ENCODE results near the gene TMEM9B. TPM values are rescaled to one million over a fixed set of nuclear protein-coding genes. Genes with fewer than 3 reads are reported as not detected.

The TMEM9B gene
- total and polyA plus RNA-seq, 4 donors = 35.3 to 55.9 (median 44.7) TPM

DNA sequence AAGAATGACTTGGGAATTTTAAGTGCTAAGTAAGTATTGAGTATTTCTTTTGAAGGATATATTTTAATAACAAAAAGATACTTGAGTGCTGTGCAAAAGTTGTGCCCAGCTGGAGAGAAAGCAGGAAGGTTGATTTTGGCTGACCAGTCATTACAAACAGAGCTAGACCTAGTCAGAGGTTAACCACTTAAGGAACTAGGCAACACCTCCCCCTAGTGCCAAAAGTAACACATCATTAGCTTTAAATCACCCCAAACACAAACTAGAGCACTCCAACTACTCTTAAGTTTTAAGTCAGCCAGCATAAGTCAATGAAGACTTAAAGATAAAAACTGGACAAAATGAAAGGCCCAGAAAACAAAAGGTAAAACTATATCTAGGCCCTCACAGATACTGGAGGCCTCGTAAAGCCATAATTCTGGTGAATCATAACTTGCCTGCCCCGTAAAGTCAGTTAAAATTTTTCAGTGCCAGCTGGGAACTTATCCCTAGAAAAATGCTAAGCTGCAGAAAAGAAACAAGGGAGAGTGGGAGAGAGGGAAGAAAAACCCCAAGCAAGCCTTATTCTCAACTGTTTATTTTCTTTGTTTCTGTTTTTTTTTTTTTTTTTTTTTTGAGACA is 4.6 kb downstream of the TMEM9B start:
- no peak overlapping the region for H3K27ac ChIP-seq (ENCODE audit: low read depth in 1 of 2, low read length in 1 of 2)
- DNase-seq (peak; percentile 48 to 83 (median 77)), ATAC-seq (ENCODE audit: insufficient read depth, low FRiP score) (no peak)
- TF ChIP-seq, protein P1, sequence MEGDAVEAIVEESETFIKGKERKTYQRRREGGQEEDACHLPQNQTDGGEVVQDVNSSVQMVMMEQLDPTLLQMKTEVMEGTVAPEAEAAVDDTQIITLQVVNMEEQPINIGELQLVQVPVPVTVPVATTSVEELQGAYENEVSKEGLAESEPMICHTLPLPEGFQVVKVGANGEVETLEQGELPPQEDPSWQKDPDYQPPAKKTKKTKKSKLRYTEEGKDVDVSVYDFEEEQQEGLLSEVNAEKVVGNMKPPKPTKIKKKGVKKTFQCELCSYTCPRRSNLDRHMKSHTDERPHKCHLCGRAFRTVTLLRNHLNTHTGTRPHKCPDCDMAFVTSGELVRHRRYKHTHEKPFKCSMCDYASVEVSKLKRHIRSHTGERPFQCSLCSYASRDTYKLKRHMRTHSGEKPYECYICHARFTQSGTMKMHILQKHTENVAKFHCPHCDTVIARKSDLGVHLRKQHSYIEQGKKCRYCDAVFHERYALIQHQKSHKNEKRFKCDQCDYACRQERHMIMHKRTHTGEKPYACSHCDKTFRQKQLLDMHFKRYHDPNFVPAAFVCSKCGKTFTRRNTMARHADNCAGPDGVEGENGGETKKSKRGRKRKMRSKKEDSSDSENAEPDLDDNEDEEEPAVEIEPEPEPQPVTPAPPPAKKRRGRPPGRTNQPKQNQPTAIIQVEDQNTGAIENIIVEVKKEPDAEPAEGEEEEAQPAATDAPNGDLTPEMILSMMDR (IDR thresholded peaks at IDR 0.05; ENCODE audit: control extremely low read depth, extremely low read depth) = peak; percentile 36
- no peaks in the 10 kb centered on the region for H3K27me3 ChIP-seq (ENCODE audit: control insufficient read depth in 3 of 3, insufficient read depth in 3 of 3, low read length in 2 of 3)
- H3K9me3 ChIP-seq (ENCODE audit: control insufficient read depth in 4 of 4, insufficient read depth in 3 of 4, low read length in 3 of 4) = no peaks in the 10 kb centered on the region
- peaks cover 7 to 9% (median 8%) of the 10 kb centered on the region in 4 donors for H3K36me3 ChIP-seq (ENCODE audit: control insufficient read depth in 4 of 4, insufficient read depth in 4 of 4, low read length in 4 of 4)
- peak overlapping the region in 1 of 2 donors; percentile 44 for H3K9ac ChIP-seq (ENCODE audit: insufficient read depth in 1 of 2, low read length in 2 of 2)
- no peak overlapping the region for H3K4me3 ChIP-seq
- 42 to 63% methylated on average over 2 of the region's 2 CpGs for WGBS, 2 donors
- H3K4me1 ChIP-seq (ENCODE audit: control insufficient read depth in 5 of 5, insufficient read depth in 5 of 5, low read length in 5 of 5) = peaks cover 0 to 18% (median 8%) of the 10 kb centered on the region in 5 donors

DNA sequence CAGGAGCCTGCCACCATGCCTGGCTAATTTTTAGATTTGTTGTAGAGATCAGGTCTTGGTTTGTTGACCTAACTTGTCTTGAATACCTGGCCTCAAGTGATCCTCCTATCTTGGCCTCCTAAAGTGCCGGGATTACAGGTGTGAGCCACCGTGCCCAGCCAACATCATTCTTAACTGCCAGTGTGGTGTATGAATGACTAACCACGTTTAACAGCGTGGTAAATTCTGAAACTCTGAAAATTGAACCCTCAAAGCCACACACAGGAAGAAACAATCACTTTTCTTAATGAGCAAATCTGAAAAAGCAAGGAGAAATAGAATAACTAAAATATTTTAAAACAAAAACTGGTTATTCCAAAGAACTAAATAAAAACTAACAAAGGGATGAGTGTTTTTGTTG is 7.4 kb downstream of the TMEM9B start:
- DNase-seq (no peak), ATAC-seq (ENCODE audit: insufficient read depth, low FRiP score) (no peak)
- Histone ChIP-seq H3K27ac (ENCODE audit: low read depth in 1 of 2, low read length in 1 of 2) (no peak overlapping the region), H3K4me3 (no peak overlapping the region), H3K27me3 (ENCODE audit: control insufficient read depth in 3 of 3, insufficient read depth in 3 of 3, low read length in 2 of 3) (no peaks in the 10 kb centered on the region), H3K9me3 (ENCODE audit: control insufficient read depth in 4 of 4, insufficient read depth in 3 of 4, low read length in 3 of 4) (no peaks in the 10 kb centered on the region), H3K4me1 (ENCODE audit: control insufficient read depth in 5 of 5, insufficient read depth in 5 of 5, low read length in 5 of 5) (peaks cover 0 to 10% (median 0%) of the 10 kb centered on the region in 5 donors), H3K9ac (ENCODE audit: insufficient read depth in 1 of 2, low read length in 2 of 2) (no peak overlapping the region), H3K36me3 (ENCODE audit: control insufficient read depth in 4 of 4, insufficient read depth in 4 of 4, low read length in 4 of 4) (peaks cover 13 to 20% (median 16%) of the 10 kb centered on the region in 4 donors)
- WGBS, 2 donors = 77 to 78% methylated on average over 4 of the region's 4 CpGs
- TF ChIP-seq, protein P1 (IDR thresholded peaks at IDR 0.05; ENCODE audit: control extremely low read depth, extremely low read depth) = no peak

DNA sequence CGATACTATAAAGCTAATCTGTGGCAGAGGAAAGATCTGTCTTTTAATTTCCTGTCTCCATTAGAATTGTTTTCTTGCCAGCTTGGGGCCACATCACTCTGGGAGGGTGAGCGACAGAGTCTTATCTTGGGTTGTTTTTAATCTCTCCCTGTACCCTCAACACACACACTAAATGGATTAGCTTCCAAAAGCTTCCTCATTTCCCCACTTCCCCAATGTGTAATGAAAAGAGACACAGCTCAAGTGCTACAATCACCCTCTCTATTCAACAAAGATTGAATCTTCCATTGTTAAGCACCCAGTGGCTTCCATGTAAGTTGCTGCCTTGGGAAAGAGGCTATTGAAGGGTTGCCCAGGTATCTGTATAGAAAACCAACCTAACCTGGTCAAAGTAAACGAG is 15.4 kb downstream of the TMEM9B start:
- Histone ChIP-seq H3K9ac (ENCODE audit: insufficient read depth in 1 of 2, low read length in 2 of 2) (no peak overlapping the region), H3K4me1 (ENCODE audit: control insufficient read depth in 5 of 5, insufficient read depth in 5 of 5, low read length in 5 of 5) (no peaks in the 10 kb centered on the region), H3K27me3 (ENCODE audit: control insufficient read depth in 3 of 3, insufficient read depth in 3 of 3, low read length in 2 of 3) (no peaks in the 10 kb centered on the region), H3K27ac (ENCODE audit: low read depth in 1 of 2, low read length in 1 of 2) (no peak overlapping the region), H3K36me3 (ENCODE audit: control insufficient read depth in 4 of 4, insufficient read depth in 4 of 4, low read length in 4 of 4) (peaks cover 15 to 30% (median 20%) of the 10 kb centered on the region in 4 donors), H3K4me3 (no peak overlapping the region), H3K9me3 (ENCODE audit: control insufficient read depth in 4 of 4, insufficient read depth in 3 of 4, low read length in 3 of 4) (no peaks in the 10 kb centered on the region)
- TF ChIP-seq, protein P1 (IDR thresholded peaks at IDR 0.05; ENCODE audit: control extremely low read depth, extremely low read depth) = no peak
- WGBS, 2 donors = 27 to 55% methylated on average over 3 of the region's 3 CpGs
- ATAC-seq (ENCODE audit: insufficient read depth, low FRiP score) (no peak), DNase-seq (no peak)

Measured in lung (tissue), 12 donors.